SK-N-MC (cell line): ENCODE data around the gene SIX5.
"Not testable (repeated sequence)": the region's sequence is repeated elsewhere in the genome, so short reads cannot be mapped to it uniquely, and the experiment has no call there.

Experiments
- DNase-seq: peaks from one replicate; pipeline ENCODE4 v3.0.0-alpha.2; 2011; ENCODE audit warnings: low read depth, low spot score
- H3K27ac ChIP-seq: fragments of 200-600 bp; sonication (generic); 2 replicates; pipeline ENCODE4 v1.5.1; 2016; ENCODE audit warnings: mixed run types
- H3K36me3 ChIP-seq: fragments of 200-600 bp; sonication (generic); 2 replicates; pipeline ENCODE4 v1.6.1; 2017; ENCODE audit warnings: antibody characterized with exemption, low read length, mixed read lengths; ENCODE audit not compliant: insufficient read depth
- H3K4me3 ChIP-seq: fragments of 200-600 bp; sonication (generic); 2 replicates; pipeline ENCODE4 v1.5.1; 2016
- H3K9ac ChIP-seq: fragments of 200-600 bp; sonication (generic); 2 replicates; pipeline ENCODE4 v1.8.0; 2017; ENCODE audit warnings: mixed run types, mixed read lengths; ENCODE audit not compliant: insufficient read length
- H3K9me3 ChIP-seq: fragments of 200-600 bp; sonication (generic); 2 replicates; pipeline ENCODE4 v1.6.1; 2017; ENCODE audit warnings: low read depth, mild to moderate bottlenecking, antibody characterized with exemption, low read length, moderate library complexity, mixed read lengths
- EZH2 ChIP-seq: fragments of 200-600 bp; sonication (generic); IDR thresholded peaks from one replicate; pipeline ENCODE4 v1.6.1; 2017; ENCODE audit warnings: antibody characterized with exemption
- FOXP2 ChIP-seq: optimal IDR thresholded peaks from 2 replicates; pipeline ENCODE3; 2011; ENCODE audit warnings: mild to moderate bottlenecking, moderate library complexity; ENCODE audit not compliant: insufficient read depth; ENCODE audit errors: extremely low read length, control extremely low read depth
- POLR2AphosphoS5 ChIP-seq: IDR thresholded peaks from 2 replicates; pipeline ENCODE4 v1.6.1; 2012; ENCODE audit warnings: mild to moderate bottlenecking, low read depth, low read length, borderline replicate concordance

SIX5 gene

GRCh38 chr19:45812297-45812696, 43.2 kb upstream of the SIX5 start:
- DNase-seq = no peak
- no peak overlapping the region for H3K27ac ChIP-seq
- no peaks in the 10 kb centered on the region for H3K36me3 ChIP-seq
- no peaks in the 10 kb centered on the region for H3K9me3 ChIP-seq
- TF ChIP-seq FOXP2 (no peak), POLR2AphosphoS5 (no peak), EZH2 (no peak)
- H3K4me3 ChIP-seq = no peak overlapping the region
- no peak overlapping the region for H3K9ac ChIP-seq

- no peaks in the 10 kb centered on the region for H3K36me3 ChIP-seq
- no peaks in the 10 kb centered on the region for H3K9me3 ChIP-seq
- no peak overlapping the region for H3K9ac ChIP-seq
- TF ChIP-seq FOXP2 = no peak
- no peak for TF ChIP-seq POLR2AphosphoS5
- no peak for TF ChIP-seq EZH2
- no peak overlapping the region for H3K4me3 ChIP-seq
- peak overlapping the region; percentile 74; the same call in 1 of the 2 replicates for H3K27ac ChIP-seq
- DNase-seq = no peak
These were observed 40.6 kb upstream of the SIX5 start for GRCh38 chr19:45809643-45810159.

GRCh38 chr19:45805719-45806118, 36.7 kb upstream of the SIX5 start:
- Histone ChIP-seq H3K27ac (no peak overlapping the region), H3K9me3 (no peaks in the 10 kb centered on the region), H3K4me3 (no peak overlapping the region), H3K9ac (no peak overlapping the region), H3K36me3 (no peaks in the 10 kb centered on the region)
- no peak for TF ChIP-seq EZH2
- no peak for TF ChIP-seq POLR2AphosphoS5
- no peak for TF ChIP-seq FOXP2
- DNase-seq = no peak

GRCh38 chr19:45804959-45805230, 35.8 kb upstream of the SIX5 start:
- no peak for TF ChIP-seq POLR2AphosphoS5
- no peak for TF ChIP-seq EZH2
- no peak for TF ChIP-seq FOXP2
- H3K9me3 ChIP-seq = no peaks in the 10 kb centered on the region
- H3K4me3 ChIP-seq = no peak overlapping the region
- H3K27ac ChIP-seq = no peak overlapping the region
- H3K36me3 ChIP-seq = no peaks in the 10 kb centered on the region
- no peak for DNase-seq
- H3K9ac ChIP-seq = no peak overlapping the region

GRCh38 chr19:45804140-45804958, 35.3 kb upstream of the SIX5 start:
- H3K9me3 ChIP-seq = no peaks in the 10 kb centered on the region
- H3K36me3 ChIP-seq = no peaks in the 10 kb centered on the region
- H3K4me3 ChIP-seq = no peak overlapping the region
- TF ChIP-seq POLR2AphosphoS5 = no peak
- TF ChIP-seq FOXP2 = no peak
- TF ChIP-seq EZH2 = no peak
- no peak for DNase-seq
- H3K9ac ChIP-seq = no peak overlapping the region
- no peak overlapping the region for H3K27ac ChIP-seq

- DNase-seq = no peak
- TF ChIP-seq FOXP2 (no peak), POLR2AphosphoS5 (no peak), EZH2 (no peak)
- Histone ChIP-seq H3K27ac (no peak overlapping the region), H3K9ac (no peak overlapping the region), H3K4me3 (no peak overlapping the region), H3K36me3 (no peaks in the 10 kb centered on the region), H3K9me3 (no peaks in the 10 kb centered on the region)
These were observed 32.6 kb upstream of the SIX5 start for GRCh38 chr19:45801603-45802175.

GRCh38 chr19:45800070-45800553, 31.1 kb upstream of the SIX5 start:
- no peak overlapping the region for H3K9ac ChIP-seq
- DNase-seq = no peak
- no peak for TF ChIP-seq EZH2
- TF ChIP-seq POLR2AphosphoS5 = no peak
- no peak for TF ChIP-seq FOXP2
- H3K27ac ChIP-seq = no peak overlapping the region
- H3K4me3 ChIP-seq = no peak overlapping the region
- no peaks in the 10 kb centered on the region for H3K36me3 ChIP-seq
- H3K9me3 ChIP-seq = no peaks in the 10 kb centered on the region

- not testable (repeated sequence) for H3K9me3 ChIP-seq, DNase-seq, H3K9ac ChIP-seq, H3K4me3 ChIP-seq, H3K36me3 ChIP-seq, H3K27ac ChIP-seq
These were observed 30.5 kb upstream of the SIX5 start for GRCh38 chr19:45799541-45799940.
